HL-60 (cell line): ENCODE data around the gene ACOXL.

Experiments
- DNase-seq, 2 experiments: peaks; one replicate each; pipeline ENCODE4 v3.0.0-alpha.2; 2010 to 2020; ENCODE audit warnings: low read depth in 1 of 2, low spot score in 1 of 2
- H3K27ac ChIP-seq: fragments of 250-450 bp; sonication (Bioruptor Pico); replicated peaks from 2 replicates; pipeline ENCODE4 v1.5.1; 2020; ENCODE audit warnings: mild to moderate bottlenecking, moderate library complexity
- H3K27me3 ChIP-seq: fragments of 250-450 bp; sonication (Bioruptor Pico); 2 replicates; pipeline ENCODE4 v1.5.1; 2021; ENCODE audit warnings: mild to moderate bottlenecking, moderate library complexity; ENCODE audit not compliant: insufficient read depth, poor library complexity, severe bottlenecking
- H3K4me3 ChIP-seq: replicated peaks from 2 replicates; pipeline ENCODE4 v1.5.1; 2011; ENCODE audit warnings: mild to moderate bottlenecking, control low read depth, low read length; ENCODE audit not compliant: insufficient read depth
- GABPA ChIP-seq: IDR thresholded peaks from 2 replicates; pipeline ENCODE4 v1.6.1; 2012; ENCODE audit warnings: low read depth
- POLR2AphosphoS5 ChIP-seq: IDR thresholded peaks from 2 replicates; pipeline ENCODE4 v1.6.1; 2012; ENCODE audit warnings: low read depth
- REST ChIP-seq: IDR thresholded peaks from 2 replicates; pipeline ENCODE4 v1.6.1; 2012; ENCODE audit warnings: low read depth; ENCODE audit not compliant: insufficient replicate concordance
- SPI1 ChIP-seq: IDR thresholded peaks from 2 replicates; pipeline ENCODE4 v1.6.1; 2012; ENCODE audit warnings: low read depth, mild to moderate bottlenecking, borderline replicate concordance
- TF ChIP-seq, protein P1 (sequence below): IDR thresholded peaks from one replicate; pipeline ENCODE4 v1.5.1; 2011; ENCODE audit warnings: low read length, control low read depth, inconsistent platforms; ENCODE audit not compliant: insufficient read depth

ACOXL gene

DNA sequence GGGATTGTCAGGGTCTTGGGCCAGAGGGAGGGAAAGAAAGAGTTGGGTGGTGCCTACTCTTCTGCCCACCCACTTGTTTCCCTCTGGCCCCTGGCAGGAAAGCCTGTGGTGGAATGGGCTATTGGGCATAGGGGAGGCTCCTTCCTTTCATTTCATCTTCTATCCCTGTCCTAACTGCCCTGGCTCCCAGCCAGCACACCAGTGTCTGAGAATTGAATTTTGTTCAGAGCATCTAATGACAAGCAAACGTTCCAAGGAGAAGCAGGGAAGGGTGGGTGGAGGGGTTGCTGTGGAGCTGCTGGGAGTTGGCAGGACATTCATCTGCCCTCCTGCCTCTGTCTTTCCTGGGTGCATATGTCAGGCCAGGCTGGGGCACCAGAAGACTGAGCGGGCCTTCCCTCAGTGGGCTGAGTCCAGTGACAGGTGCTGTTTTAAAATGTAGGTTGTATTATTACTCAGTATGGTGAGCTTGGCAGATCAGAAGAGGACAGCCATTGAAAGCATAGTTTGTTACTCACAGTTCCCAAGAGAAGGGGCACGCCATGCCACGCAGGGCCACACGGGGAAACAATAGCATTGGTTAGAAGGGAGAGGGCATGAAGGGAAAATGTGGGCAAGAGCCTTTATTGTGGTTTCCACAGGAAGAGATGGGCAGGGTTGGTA is 171.9 kb downstream of the ACOXL start:
- no peak overlapping the region for H3K4me3 ChIP-seq
- TF ChIP-seq REST (no peak), POLR2AphosphoS5 (no peak), SPI1 (no peak), GABPA (no peak)
- TF ChIP-seq, protein P1, sequence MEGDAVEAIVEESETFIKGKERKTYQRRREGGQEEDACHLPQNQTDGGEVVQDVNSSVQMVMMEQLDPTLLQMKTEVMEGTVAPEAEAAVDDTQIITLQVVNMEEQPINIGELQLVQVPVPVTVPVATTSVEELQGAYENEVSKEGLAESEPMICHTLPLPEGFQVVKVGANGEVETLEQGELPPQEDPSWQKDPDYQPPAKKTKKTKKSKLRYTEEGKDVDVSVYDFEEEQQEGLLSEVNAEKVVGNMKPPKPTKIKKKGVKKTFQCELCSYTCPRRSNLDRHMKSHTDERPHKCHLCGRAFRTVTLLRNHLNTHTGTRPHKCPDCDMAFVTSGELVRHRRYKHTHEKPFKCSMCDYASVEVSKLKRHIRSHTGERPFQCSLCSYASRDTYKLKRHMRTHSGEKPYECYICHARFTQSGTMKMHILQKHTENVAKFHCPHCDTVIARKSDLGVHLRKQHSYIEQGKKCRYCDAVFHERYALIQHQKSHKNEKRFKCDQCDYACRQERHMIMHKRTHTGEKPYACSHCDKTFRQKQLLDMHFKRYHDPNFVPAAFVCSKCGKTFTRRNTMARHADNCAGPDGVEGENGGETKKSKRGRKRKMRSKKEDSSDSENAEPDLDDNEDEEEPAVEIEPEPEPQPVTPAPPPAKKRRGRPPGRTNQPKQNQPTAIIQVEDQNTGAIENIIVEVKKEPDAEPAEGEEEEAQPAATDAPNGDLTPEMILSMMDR, result no peak
- H3K27me3 ChIP-seq, result no peaks in the 10 kb centered on the region
- no peak overlapping the region for H3K27ac ChIP-seq
- no peak for DNase-seq

DNA sequence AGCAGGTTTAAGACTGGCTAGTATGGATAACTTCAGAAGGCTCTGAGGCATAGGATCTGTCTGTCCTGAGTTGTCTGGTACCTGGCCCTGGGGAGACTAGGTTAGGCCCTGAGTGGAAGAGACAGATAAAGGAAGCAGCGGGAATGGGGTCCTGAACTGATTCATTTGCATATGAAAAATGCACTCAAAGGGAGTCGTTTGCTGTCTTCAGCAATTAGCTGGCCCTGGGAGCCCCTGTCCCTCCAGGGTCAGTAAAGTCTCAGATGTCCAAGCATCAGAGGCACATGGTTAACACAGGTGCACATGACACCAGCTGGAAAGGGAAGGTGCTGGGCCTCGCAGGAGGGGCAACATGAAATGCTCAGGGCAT is 172.4 kb downstream of the ACOXL start:
- DNase-seq, result no peak
- TF ChIP-seq REST (no peak), GABPA (no peak), POLR2AphosphoS5 (no peak), SPI1 (no peak)
- TF ChIP-seq, protein P1, result no peak

GRCh38 chr2:110905217-110905616 is 172.8 kb downstream of the ACOXL start:
- no peak for DNase-seq
- no peak for TF ChIP-seq POLR2AphosphoS5
- no peaks in the 10 kb centered on the region for H3K27me3 ChIP-seq
- no peak overlapping the region for H3K4me3 ChIP-seq
- H3K27ac ChIP-seq, result no peak overlapping the region

More for the DNA sequence above, 172.4 kb downstream of the ACOXL start:
- Histone ChIP-seq H3K27ac (no peak overlapping the region), H3K4me3 (no peak overlapping the region), H3K27me3 (no peaks in the 10 kb centered on the region)

DNA sequence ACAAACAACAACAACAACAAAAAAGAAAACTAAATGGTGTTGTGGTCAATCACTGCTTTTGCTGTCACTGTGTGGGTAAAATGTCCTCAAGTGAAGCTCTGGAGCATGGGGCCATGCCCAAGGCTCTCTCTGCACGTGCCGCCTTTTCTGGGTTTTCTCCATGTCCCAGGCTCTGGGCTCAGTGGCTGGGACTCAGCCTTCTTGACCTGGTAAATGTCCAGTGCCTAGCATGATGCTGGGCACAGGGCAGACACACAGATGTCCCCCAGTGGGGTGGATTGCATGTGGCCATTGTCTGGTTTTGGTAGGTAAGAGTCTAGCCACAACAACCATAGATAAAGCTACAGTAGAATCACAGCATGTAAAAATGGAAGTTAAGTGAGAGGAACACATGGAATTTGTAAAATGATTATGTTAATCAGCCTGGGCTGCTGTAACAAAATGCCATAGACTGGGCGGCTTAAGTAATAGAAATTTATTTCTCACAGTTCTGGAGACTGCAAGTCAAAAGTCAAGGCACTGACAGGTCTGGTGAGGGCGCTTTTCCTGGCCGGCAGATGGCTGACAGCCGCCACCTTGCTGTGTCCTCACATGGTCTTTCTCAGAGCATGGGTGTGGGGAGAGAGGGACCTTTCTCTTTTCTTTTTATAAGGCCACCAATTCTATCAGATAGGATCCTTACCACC is 174.4 kb downstream of the ACOXL start:
- Histone ChIP-seq H3K27me3 (no peaks in the 10 kb centered on the region), H3K27ac (no peak overlapping the region), H3K4me3 (no peak overlapping the region)
- TF ChIP-seq, protein P1, result no peak
- TF ChIP-seq GABPA, result no peak
- TF ChIP-seq POLR2AphosphoS5, result no peak
- TF ChIP-seq SPI1, result no peak
- TF ChIP-seq REST, result no peak
- DNase-seq, result no peak
